Measurements from ENCODE around the gene PPP1R13L. TPM values are rescaled to one million over a fixed set of nuclear protein-coding genes. Genes with fewer than 3 reads are reported as not detected.

Gene PPP1R13L
- total RNA-seq, 6 experiments from 2014 or later: 10.2 to 24.7 (median 22.2) TPM

DNA sequence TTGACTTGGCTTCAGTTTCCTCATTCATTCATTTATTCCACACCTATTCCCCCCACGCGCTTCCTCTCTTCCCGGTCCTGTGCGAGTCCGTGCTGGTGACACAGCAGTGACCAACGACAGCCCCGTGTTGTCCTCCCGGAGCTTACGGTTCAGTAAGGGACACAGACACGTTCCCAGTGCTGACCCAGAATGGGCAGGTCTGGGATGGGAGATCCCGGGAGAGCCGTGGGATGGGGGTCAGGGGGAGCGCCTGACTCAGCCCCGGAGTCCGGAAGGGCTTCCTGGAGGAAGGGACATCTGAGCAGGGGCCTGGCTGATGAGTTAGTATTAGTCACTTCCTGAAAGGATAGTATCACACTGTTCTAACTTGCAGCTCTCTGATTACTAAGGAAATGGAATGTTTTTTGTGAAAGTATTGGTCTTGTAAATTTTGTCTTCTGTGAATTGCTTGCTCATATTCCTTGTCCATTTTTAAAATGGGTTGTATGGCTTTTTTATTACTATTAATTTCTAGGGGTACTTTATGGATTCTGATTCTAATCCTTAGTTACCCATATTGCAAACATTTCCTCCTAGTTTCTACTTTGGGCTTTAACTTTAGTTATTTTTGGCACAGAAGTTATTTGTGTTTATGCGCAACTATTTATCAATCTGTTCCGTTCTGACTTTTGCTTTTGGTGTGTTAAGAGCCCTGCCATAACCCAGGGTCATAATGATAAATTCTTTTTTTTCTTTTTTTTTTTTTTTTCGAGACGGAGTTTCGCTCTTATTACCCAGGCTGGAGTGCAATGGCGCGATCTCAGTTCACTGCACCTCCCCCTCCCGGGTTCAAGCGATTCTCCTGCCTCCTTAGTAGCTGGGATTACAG lies 19.6 kb upstream of the PPP1R13L start:
- DNase-seq: peak; percentile 96
- peaks cover 70% of the 10 kb centered on the region for H3K4me1 Mint-ChIP-seq (ENCODE audit: low read depth)
- H3K36me3 Mint-ChIP-seq (ENCODE audit: low read depth): peaks cover 15% of the 10 kb centered on the region
- TF ChIP-seq, protein P1, sequence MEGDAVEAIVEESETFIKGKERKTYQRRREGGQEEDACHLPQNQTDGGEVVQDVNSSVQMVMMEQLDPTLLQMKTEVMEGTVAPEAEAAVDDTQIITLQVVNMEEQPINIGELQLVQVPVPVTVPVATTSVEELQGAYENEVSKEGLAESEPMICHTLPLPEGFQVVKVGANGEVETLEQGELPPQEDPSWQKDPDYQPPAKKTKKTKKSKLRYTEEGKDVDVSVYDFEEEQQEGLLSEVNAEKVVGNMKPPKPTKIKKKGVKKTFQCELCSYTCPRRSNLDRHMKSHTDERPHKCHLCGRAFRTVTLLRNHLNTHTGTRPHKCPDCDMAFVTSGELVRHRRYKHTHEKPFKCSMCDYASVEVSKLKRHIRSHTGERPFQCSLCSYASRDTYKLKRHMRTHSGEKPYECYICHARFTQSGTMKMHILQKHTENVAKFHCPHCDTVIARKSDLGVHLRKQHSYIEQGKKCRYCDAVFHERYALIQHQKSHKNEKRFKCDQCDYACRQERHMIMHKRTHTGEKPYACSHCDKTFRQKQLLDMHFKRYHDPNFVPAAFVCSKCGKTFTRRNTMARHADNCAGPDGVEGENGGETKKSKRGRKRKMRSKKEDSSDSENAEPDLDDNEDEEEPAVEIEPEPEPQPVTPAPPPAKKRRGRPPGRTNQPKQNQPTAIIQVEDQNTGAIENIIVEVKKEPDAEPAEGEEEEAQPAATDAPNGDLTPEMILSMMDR (IDR thresholded peaks at IDR 0.05): no peak
- H3K27me3 Mint-ChIP-seq (ENCODE audit: insufficient read depth): peaks cover 9% of the 10 kb centered on the region
- no peaks in the 10 kb centered on the region for H3K9me3 Mint-ChIP-seq
- peak overlapping the region; percentile 97 for H3K4me3 Mint-ChIP-seq
- H3K27ac Mint-ChIP-seq: peak overlapping the region; percentile 99

DNA sequence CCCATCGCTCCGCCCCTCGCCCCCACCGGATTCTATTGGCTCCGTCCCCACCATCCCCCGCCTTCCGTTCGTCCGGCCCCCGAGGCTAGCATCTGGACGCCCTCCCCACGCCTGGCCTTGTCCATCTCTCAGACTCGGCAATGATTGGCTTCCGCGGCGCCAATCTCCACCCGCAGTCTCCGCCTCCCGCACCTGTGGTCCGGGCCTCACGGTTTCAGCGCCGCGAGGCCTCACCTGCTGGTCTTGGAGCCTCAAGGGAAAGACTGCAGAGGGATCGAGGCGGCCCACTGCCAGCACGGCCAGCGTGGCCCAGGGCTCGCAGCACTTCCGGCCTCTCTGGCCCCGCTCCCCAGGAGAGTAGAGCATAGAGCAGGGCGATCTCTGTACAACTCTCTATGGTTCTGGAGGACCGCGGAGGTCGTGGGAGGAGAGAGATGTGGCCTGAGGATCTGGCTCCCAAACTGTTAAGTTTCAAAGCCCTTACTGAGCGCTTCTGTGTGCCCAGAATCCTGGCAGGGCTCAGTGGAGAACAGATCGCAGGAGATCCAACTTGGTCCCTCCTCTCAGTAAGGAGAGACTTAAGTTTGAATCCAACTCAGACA lies 18.8 kb upstream of the PPP1R13L start, which contains the start of gene ERCC1:
TSS of gene ERCC1 (minus strand) at position 329 of the 602 bp plus-strand sequence. CDS start 543 bp downstream, outside the sequence.
- Mint-ChIP-seq H3K36me3 (ENCODE audit: low read depth) (peaks cover 16% of the 10 kb centered on the region), H3K4me3 (peak within 1 kb of the TSS; percentile 97), H3K4me1 (ENCODE audit: low read depth) (peaks cover 65% of the 10 kb centered on the region), H3K27me3 (ENCODE audit: insufficient read depth) (peaks cover 9% of the 10 kb centered on the region), H3K9me3 (no peaks in the 10 kb centered on the region), H3K27ac (peak within 1 kb of the TSS; percentile 99)
- TF ChIP-seq, protein P1 (IDR thresholded peaks at IDR 0.05): no peak
- peak; percentile 92 for DNase-seq

DNA sequence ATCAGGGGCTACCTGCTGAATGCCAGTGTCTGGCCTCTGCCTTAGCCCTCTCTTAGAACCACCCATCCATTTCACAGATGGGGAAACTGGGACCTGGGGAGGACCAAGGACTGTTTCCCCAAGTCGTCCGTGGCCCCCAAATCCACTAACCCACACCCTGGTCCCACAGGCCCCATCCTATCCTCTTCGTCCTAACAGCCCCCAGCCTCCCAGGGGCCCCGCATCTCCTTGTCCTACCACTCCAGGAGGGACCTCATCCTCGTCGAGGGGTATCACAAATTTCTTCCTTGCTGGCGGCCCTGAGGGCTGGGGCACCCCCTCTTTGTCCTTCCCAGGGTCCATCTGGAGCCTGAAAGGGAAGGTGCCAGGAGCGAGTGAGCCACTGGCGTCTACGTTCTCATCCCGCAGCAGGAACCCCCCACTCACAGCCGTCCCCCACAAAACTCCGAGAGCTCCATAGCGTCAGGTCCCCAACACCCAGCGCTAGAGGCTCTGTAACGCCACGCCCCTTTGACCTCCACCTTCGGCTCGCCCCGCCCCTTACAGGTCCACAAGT lies 18.2 kb upstream of the PPP1R13L start:
- peaks cover 6% of the 10 kb centered on the region for H3K27me3 Mint-ChIP-seq (ENCODE audit: insufficient read depth)
- peaks cover 59% of the 10 kb centered on the region for H3K4me1 Mint-ChIP-seq (ENCODE audit: low read depth)
- H3K9me3 Mint-ChIP-seq: no peaks in the 10 kb centered on the region
- H3K36me3 Mint-ChIP-seq (ENCODE audit: low read depth): peaks cover 20% of the 10 kb centered on the region
- H3K27ac Mint-ChIP-seq: peak overlapping the region; percentile 99
- DNase-seq: no peak
- TF ChIP-seq, protein P1 (IDR thresholded peaks at IDR 0.05): no peak
- peak overlapping the region; percentile 97 for H3K4me3 Mint-ChIP-seq

DNA sequence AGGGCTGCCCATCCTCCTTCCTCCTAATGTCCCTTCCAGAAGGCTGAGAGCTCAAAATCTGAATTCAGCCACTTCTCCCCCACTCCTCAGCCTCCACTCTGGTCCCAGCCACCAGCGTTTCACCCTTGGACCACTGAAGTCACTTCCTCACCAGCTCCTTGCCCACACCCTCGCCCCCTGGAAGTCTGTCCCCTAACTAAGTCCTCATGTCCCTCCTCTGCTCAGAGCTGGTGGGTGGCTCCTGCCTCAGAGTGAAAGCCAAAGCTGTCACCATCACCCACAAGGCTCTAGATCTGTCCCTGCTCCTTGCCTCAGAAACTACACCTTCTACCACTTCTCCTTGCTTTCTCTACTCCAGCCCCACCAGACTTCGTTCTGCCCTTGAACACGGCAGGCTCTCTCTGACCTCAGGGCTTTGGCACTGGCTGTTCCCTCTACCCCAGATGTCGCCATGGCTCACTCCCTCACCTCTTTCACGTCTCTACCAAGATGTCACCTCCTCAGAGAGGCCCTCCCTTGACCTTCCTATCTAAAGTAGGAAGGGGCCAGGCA lies 17.2 kb upstream of the PPP1R13L start:
- H3K4me3 Mint-ChIP-seq: peak overlapping the region; percentile 97
- TF ChIP-seq, protein P1 (IDR thresholded peaks at IDR 0.05): no peak
- peak overlapping the region; percentile 60 for H3K27ac Mint-ChIP-seq

DNA sequence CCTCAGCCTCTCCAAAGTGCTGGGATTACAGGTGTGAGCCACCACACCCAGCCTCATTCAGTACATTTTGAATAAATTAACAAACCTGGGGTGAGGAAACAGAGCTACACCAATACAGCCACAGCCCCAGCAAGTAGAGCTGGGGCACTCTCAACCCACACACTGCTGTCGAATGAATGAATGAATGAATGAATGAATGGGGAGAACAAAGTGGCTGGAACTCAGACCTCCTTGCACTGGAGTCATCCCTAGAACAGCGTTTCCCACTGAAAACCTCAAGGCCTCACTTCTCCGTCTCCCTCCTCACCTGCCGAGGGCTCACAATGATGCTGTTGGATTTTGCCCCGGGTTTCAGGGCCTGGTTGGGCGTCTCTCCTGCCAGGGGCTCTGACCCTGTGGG lies 16.0 kb upstream of the PPP1R13L start:
- DNase-seq: no peak
- Mint-ChIP-seq H3K36me3 (ENCODE audit: low read depth) (peaks cover 34% of the 10 kb centered on the region), H3K4me3 (no peak overlapping the region), H3K4me1 (ENCODE audit: low read depth) (peaks cover 48% of the 10 kb centered on the region), H3K9me3 (no peaks in the 10 kb centered on the region), H3K27me3 (ENCODE audit: insufficient read depth) (peaks cover 6% of the 10 kb centered on the region), H3K27ac (peak overlapping the region; percentile 53; the same call in 1 of the 2 replicates)
- TF ChIP-seq, protein P1 (IDR thresholded peaks at IDR 0.05): no peak

More for the DNA sequence above, 17.2 kb upstream of the PPP1R13L start:
- Mint-ChIP-seq H3K4me1 (ENCODE audit: low read depth) (peaks cover 48% of the 10 kb centered on the region), H3K36me3 (ENCODE audit: low read depth) (peaks cover 25% of the 10 kb centered on the region), H3K27me3 (ENCODE audit: insufficient read depth) (peaks cover 6% of the 10 kb centered on the region), H3K9me3 (no peaks in the 10 kb centered on the region)
- DNase-seq: no peak

All from HFFc6 (cell line).